Esophagus (tissue), 2 donors: ENCODE data around the gene BCAS1. TPM values are rescaled to one million over a fixed set of nuclear protein-coding genes. Genes with fewer than 3 reads are reported as not detected.

Experiments
- H3K27ac ChIP-seq, 2 donors: one replicate each; pipeline ENCODE4 v1.5.1; 2013; ENCODE audit warnings: low read depth in 2 of 2, mild to moderate bottlenecking in 2 of 2, inconsistent platforms in 1 of 2, low read length in 1 of 2, moderate library complexity in 1 of 2
- H3K27me3 ChIP-seq, 2 donors: one replicate each; pipeline ENCODE4 v1.6.1; 2013; ENCODE audit warnings: low read length in 2 of 2, control low read depth in 1 of 2, mild to moderate bottlenecking in 1 of 2; ENCODE audit not compliant: insufficient read depth in 2 of 2, control insufficient read depth in 1 of 2
- H3K36me3 ChIP-seq, 2 donors: one replicate each; pipeline ENCODE4 v1.6.1; 2013; ENCODE audit warnings: low read length in 1 of 2; ENCODE audit not compliant: control insufficient read depth in 2 of 2, insufficient read depth in 2 of 2
- H3K4me1 ChIP-seq, 2 donors: one replicate each; pipeline ENCODE4 v1.6.1; 2013; ENCODE audit warnings: low read length in 1 of 2; ENCODE audit not compliant: control insufficient read depth in 2 of 2, insufficient read depth in 2 of 2
- H3K4me3 ChIP-seq, 2 donors: one replicate each; pipeline ENCODE4 v1.5.1; 2013; ENCODE audit warnings: low read length in 2 of 2, mild to moderate bottlenecking in 2 of 2, low read depth in 1 of 2, moderate library complexity in 1 of 2
- H3K9me3 ChIP-seq, 2 donors: one replicate each; pipeline ENCODE4 v1.6.1; 2013; ENCODE audit warnings: mild to moderate bottlenecking in 2 of 2, low read depth in 1 of 2, low read length in 1 of 2, moderate library complexity in 1 of 2; ENCODE audit not compliant: control insufficient read depth in 2 of 2, insufficient read depth in 1 of 2
- WGBS, 2 donors: extraction: QIAGEN DNeasy Blood & Tissue Kit; methylation state at CpG; one replicate each; pipeline ENCODE4 v1.1.7; 2013; 5-methylcytosine and 5-hydroxymethylcytosine counted together
- polyA plus RNA-seq, 2 donors: library from polyadenylated mRNA; stranded (reverse); fragments of 200-250 nt; gene quantifications; one replicate each; pipeline ENCODE4 v1.2.3, GENCODE V29; 2013
- donor health status: healthy with polysubstance abuse.
- donor health status: Bipolar disorder and iron deficiency.

BCAS1 gene
- polyA plus RNA-seq, 2 donors = 4.7 to 9.0 TPM

DNA sequence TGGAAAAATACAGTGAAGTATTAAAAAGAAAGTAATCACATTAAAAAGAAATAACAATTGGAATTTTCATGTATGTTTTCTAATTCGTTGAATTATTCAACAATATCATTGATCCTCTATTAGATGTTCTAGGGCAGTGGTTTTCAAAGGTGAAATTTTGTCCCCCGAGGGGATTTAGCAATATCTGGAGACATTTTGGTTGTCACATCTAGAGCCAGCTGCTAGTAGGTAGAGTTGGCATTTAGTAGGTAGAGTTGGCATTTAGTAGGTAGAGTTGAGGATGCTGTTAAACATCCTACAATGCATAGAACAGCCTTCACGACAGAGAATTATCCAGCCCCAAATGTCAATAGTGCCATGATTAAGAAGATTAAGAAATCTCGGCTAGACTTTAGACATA, 173.7 kb downstream of the BCAS1 start:
- Histone ChIP-seq H3K4me3 (no peak overlapping the region), H3K4me1 (peaks cover 2 to 9% of the 10 kb centered on the region in 2 donors), H3K36me3 (no peaks in the 10 kb centered on the region), H3K27ac (no peak overlapping the region), H3K27me3 (no peaks in the 10 kb centered on the region), H3K9me3 (no peaks in the 10 kb centered on the region)
- WGBS, 2 donors = 87% methylated on average over 4 of the region's 4 CpGs

DNA sequence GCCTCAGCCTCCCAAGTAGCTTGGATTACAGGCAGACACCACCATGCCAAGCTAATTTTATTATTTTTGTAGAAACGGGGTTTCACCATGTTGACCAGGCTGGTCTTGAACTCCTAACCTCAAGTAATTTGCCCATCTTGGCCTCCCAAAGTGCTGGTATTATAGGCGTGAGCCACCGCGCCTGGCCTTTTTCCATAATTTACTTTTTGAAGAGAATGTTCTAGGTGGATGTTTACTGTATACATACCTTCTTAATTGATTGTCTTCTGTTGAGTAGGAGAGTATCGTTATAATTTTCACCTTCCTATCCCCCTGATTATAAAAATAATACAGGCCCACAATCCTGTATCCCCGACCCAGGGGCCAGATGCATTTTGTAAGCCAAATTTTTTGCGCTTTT, 174.4 kb downstream of the BCAS1 start:
- 90 to 97% methylated on average over 7 of the region's 7 CpGs for WGBS, 2 donors
- Histone ChIP-seq H3K36me3 (no peaks in the 10 kb centered on the region), H3K4me1 (peaks cover 2 to 9% of the 10 kb centered on the region in 2 donors), H3K9me3 (no peaks in the 10 kb centered on the region), H3K27me3 (no peaks in the 10 kb centered on the region), H3K27ac (no peak overlapping the region), H3K4me3 (no peak overlapping the region)

DNA sequence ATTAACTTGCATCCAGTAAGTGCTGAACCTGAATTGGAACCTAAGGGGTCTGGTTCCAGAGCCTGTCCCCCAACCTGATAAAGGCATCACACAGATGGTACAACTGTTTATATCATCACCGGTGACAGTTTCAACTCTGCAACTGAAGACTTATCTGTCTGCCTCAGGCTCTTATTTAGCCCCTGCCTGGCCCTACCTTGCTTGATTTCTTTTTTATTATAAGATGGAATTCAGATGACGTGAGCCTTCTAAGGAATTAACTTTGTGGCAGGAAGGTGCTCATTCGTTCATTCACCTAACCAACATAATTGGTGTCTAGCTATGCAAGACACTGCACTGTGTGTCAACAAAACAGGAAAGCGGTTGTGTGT, 175.0 kb downstream of the BCAS1 start:
- 89 to 92% methylated on average over 4 of the region's 4 CpGs for WGBS, 2 donors
- peaks cover 2 to 9% of the 10 kb centered on the region in 2 donors for H3K4me1 ChIP-seq
- no peak overlapping the region for H3K4me3 ChIP-seq
- no peaks in the 10 kb centered on the region for H3K36me3 ChIP-seq
- H3K27me3 ChIP-seq = no peaks in the 10 kb centered on the region
- H3K27ac ChIP-seq = no peak overlapping the region
- no peaks in the 10 kb centered on the region for H3K9me3 ChIP-seq

DNA sequence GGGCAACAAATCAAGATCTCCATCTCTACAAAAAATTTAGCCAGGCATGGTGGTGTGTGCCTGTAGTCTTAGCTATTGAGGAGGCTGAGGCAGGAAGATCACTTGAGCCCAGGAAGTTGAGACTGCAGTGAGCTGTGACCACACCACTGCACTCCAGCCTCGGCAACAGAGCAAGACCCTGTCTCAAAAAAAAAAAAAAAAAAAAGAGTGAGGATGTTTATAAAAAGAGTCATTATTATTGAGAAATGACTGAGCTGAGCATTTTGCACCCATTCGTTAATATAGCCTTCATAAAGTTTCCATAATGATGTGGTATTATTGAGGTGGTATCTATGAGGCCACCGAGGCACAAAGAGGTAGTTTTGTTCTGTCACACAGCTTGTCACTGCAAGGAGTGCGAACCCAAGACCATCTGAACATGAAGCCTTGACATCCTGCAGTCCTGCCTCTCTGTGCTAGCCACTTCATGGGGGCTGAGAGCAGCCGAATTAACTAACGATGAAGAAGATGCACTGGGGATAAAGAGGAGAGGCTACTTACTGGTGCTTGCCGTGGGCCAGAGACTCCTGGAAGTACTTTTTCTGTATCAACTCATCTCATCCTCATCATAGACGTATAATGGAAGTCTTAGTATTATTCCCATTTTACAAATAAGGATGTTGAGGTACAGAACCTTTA, 175.5 kb downstream of the BCAS1 start:
- Histone ChIP-seq H3K4me3 (no peak overlapping the region), H3K4me1 (peaks cover 2 to 9% of the 10 kb centered on the region in 2 donors), H3K27ac (no peak overlapping the region), H3K9me3 (no peaks in the 10 kb centered on the region), H3K27me3 (no peaks in the 10 kb centered on the region), H3K36me3 (no peaks in the 10 kb centered on the region)
- 79 to 91% methylated on average over 8 of the region's 8 CpGs for WGBS, 2 donors

Other genes with a start within 250 kb of the BCAS1 start
- 1 to 10 TPM in 1 of 2 donors, under 1 TPM in 1; 0.39 to 1.6 TPM for gene CYP24A1, start 103.4 kb upstream of the BCAS1 start, polyA plus RNA-seq
- 10 to 100 TPM; 43.8 to 48.3 TPM for gene PFDN4, start 137.5 kb upstream of the BCAS1 start, polyA plus RNA-seq